Left forelimb (tissue), 1 donor: ENCODE data around the gene HFM1.
A peak's percentile ranks its signal among the peaks of the same experiment; 100 is the strongest.
"Not testable (repeated sequence)": the region's sequence is repeated elsewhere in the genome, so short reads cannot be mapped to it uniquely, and the experiment has no call there.

Experiments
- DNase-seq: peaks from one replicate; pipeline ENCODE4 v3.0.0-alpha.2; 2018; ENCODE audit warnings: low spot score

HFM1 gene, protein sequence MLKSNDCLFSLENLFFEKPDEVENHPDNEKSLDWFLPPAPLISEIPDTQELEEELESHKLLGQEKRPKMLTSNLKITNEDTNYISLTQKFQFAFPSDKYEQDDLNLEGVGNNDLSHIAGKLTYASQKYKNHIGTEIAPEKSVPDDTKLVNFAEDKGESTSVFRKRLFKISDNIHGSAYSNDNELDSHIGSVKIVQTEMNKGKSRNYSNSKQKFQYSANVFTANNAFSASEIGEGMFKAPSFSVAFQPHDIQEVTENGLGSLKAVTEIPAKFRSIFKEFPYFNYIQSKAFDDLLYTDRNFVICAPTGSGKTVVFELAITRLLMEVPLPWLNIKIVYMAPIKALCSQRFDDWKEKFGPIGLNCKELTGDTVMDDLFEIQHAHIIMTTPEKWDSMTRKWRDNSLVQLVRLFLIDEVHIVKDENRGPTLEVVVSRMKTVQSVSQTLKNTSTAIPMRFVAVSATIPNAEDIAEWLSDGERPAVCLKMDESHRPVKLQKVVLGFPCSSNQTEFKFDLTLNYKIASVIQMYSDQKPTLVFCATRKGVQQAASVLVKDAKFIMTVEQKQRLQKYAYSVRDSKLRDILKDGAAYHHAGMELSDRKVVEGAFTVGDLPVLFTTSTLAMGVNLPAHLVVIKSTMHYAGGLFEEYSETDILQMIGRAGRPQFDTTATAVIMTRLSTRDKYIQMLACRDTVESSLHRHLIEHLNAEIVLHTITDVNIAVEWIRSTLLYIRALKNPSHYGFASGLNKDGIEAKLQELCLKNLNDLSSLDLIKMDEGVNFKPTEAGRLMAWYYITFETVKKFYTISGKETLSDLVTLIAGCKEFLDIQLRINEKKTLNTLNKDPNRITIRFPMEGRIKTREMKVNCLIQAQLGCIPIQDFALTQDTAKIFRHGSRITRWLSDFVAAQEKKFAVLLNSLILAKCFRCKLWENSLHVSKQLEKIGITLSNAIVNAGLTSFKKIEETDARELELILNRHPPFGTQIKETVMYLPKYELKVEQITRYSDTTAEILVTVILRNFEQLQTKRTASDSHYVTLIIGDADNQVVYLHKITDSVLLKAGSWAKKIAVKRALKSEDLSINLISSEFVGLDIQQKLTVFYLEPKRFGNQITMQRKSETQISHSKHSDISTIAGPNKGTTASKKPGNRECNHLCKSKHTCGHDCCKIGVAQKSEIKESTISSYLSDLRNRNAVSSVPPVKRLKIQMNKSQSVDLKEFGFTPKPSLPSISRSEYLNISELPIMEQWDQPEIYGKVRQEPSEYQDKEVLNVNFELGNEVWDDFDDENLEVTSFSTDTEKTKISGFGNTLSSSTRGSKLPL (N-terminal part only)

DNA sequence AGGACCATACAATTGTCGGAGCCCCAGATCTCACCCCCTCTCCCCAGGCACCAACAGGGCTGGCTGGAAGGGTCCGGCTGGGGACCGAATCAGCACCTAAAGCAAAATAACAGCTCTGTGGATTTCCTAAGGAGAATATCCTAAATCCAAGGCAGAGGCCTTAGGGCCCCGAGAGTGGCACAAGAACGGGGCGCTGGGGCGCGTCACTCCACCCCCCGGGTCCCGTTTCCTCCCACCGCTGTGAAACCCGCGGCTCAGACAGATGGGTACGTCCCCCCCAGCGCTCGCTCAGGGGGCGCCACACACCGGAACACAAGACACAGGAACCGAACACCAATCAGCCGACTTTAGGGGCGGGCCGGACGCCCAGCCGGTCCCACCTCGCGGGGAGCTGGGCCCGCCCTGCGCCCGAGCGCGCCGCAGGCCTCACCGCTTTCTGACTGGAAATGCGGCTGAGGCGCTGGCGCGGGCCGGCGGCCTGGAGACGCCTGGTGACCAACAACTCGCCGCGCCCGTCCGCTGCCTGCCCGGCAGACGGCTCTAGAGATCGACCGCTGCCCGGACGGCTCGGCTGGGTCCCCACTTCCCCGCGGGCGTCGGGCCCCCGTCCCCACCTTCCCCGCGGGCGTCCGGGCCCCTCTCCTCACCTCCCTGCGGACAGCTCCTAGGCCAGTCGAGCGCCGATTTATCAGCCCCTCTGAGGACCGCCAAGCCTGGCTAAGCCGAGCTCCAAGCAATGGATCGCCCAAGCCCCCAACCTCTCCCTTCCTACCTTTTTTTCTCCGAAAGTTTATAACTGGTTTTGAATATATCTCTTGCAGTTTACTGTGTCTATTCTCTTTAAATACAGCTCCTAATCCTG is at the start of gene HFM1:
Gene HFM1, minus strand, starts transcription at position 687 of the 862 bp plus-strand sequence. CDS start 3,755 bp downstream, outside the sequence.
- DNase-seq, result peak; percentile 89

DNA sequence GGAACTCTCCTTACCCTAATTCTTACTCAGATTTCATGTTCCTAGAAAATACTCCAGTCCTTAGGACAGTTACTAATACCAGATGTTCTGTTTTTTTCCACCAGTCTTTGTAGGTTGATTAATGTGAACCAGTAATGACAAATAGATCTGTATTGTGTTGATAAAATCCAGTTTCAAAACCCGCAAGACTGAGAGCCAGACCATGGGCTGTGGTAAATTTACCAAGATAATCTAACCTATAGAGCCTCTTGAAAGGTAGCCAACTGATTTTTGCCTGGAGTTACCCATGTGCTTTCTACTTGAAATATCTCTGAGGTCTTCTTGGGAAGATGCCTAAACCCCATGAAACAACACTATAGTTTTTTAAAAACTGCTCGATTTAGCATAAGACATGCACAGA is 49.5 kb upstream of the HFM1 start:
- DNase-seq, result no peak

DNA sequence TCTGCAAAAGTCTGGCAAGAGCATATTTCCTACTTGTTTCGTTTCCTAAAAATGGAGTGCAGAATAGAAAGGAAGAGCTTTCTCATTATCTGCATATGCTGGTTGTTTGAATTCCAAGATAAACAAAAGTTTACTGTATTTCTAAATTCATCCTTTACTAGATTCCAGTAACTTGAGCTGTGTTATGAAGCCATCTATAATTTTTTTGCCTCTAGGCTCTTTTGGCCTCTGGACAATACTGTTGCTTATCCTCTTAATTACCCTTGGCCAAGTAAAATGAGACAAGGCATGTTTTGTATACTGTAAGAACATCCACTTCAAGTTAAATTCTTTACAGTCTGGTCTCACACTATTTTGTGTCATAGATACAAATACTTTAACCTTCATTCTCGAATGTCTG is 45.6 kb upstream of the HFM1 start:
- no peak for DNase-seq

DNA sequence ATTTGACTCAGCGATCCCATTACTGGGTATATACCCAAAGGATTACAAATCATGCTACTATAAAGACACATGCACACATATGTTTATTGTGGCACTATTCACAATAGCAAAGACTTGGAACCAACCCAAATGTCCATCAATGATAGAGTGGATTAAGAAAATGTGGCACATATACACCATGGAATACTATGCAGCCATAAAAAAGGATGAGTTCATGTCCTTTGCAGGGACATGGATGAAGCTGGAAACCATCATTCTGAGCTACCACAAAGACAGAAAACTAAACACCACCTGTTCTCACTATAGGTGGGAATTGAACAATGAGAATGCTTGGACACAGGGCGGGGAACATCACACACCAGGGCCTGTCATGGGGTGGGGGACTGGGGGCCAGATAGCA is 43.1 kb upstream of the HFM1 start:
- not testable (repeated sequence) for DNase-seq

DNA sequence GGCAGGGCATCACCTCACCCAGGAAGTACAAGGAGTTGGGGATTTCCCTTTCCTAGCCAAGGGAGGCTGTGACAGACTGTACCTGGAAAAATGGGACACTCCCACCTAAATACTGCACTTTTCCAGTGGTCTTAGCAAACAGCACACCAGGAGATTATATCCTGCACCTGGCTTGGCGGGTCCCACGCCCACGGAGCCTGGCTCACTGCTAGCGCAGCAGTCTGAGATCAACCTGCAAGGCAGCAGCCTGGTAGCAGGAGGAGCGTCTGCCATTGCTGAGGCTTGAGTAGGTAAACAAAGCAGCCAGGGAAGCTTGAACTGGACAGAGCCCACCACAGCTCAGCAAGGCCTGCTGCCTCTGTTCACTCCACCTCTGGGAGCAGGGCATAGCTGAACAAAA is 37.3 kb upstream of the HFM1 start:
- DNase-seq, result not testable (repeated sequence)

DNA sequence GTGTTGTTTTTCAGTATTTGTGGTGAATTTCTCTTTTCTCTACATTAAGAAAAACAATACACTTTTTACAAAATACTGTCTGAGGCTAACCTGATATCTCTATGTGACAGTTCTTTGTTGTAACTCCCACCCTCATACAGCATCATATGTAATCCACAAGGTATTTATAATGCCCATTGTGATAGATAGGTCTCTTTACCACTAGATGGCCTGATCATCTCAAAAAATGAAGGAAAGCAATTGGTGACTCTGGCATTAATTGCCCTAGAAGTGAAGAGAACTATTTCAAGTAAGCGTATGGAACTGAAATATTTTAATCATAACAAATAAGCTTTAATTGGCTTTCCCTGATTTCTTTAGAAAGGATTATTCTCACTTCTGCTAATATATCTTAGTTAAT is 36.2 kb upstream of the HFM1 start:
- no peak for DNase-seq

DNA sequence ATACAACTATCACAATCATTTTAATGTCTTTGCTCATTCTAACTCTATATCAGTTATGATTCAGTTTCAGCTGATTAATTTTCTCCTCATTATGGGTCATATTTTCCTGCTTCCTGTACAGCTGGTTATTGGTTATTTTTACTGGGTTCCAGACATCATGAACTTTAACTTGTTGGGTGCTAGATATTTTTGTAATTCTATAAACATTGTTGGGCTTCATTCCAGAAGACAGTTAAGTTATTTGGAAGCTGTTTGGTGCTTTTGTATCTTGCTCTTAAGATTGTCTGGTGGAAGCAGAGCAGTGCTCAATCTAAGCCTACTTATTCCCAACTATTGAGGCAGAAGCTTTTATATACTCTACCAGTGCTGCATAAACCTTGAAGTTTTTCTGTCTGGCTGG is 34.4 kb upstream of the HFM1 start:
- DNase-seq, result no peak

DNA sequence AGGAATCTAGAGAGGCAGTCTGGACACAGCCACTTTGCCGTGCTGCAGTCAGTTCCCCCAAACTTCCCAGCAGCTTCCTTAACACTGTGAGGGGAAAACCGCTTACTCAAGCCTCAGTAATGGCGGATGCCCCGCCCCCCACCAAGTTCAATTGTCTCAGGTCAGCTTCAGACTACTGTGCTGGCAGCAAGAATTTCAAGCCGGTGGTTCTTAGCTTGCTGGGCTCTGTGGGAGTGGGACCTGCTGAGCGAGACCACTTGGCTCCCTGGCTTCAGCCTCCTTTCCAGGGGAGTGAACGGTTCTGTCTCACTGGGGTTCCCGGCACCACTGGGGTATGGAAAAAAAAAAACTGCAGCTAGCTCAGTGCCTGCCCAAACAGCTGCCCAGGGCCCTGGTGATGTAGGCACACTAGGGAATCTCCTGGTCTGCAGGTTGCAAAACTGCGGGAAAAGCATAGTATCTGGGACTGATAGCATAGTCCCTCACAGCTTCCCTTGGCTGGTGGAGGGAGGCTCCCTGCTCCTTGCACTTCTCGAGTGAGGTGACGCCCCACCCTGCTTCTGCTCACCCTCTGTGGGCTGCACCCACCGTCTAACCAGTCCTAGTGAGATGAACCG is 23.7 kb upstream of the HFM1 start:
- no peak for DNase-seq

DNA sequence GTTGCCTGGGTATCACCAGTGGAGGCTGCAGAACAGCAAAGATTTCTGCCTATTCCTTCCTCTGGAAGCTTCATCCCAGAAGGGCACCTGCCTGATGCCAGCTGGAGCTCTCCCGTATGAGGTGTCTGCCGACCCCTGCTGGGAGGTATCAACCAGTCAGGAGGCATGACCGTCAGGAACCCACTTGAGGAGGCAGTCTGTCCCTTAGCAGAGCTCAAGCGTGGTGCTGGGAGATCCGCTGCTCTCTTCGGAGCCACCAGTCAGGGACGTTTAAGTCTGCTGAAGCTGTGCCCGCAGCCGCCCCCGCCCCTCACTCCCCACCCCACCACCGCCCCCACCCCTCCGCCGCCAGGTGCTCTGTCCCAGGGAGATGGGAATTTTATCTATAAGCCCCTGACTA is 23.1 kb upstream of the HFM1 start:
- DNase-seq, result no peak

DNA sequence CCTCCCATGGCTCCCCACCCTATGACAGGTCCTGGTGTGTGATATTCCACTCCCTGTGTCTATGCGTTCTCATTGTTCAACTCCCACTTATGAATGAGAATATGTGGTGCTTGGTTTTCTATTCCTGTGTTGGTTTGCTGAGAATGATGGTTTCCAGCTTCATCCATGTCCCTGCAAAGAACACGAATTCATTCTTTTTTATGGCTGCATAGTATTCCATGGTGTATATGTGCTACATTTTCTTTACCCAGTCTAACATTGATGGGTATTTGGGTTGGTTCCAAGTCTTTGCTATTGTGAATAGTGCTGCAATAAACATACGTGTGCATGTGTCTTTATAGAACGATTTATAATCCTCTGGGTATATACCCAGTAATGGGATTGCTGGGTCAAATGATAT is 17.9 kb upstream of the HFM1 start:
- not testable (repeated sequence) for DNase-seq

DNA sequence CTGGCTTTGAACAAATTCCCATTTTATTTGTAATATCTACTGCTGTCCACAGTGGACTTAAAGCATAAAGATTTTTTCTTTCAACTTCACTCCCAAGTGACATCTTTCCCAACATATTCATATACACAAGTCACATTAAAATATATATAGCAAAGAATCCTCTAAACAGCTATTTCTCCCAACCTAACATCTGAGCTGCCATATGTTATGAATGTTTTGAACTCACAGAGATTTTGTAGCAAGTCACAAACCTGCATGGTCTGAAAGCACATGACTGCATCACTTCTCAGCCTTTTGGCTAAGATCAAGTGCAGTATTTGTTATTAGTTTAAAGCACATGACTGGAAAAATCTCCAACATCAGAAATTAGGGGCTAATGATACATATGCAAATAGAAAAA is 7.7 kb upstream of the HFM1 start:
- DNase-seq, result no peak

DNA sequence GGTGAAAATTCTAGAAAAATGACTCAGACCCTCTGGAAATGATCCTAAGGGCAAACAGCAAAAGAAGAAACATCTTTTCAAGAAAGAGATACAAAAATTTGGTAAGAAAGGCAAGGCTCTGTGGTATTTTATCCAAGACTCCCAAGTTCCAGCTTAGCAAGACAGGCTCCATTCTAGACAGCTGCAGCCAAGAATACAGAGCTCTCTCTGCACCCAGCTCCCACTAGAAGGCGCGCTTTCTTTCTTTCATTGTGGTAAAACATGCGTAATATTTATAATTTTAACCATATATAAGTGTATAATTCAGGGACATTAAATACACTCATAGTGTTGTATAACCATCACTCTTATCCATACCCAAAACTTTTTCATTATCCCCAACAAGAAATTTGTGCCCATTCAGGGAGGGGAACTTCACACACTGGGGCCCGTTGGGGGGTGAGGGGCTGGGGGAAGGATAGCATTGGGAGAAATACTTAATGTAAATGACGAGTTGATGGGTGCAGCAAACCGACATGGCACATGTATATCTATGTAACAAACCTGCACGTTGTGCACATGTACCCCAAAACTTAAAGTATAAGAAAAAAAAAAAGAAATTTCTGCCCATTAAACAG is 2.2 kb upstream of the HFM1 start:
- no peak for DNase-seq

DNA sequence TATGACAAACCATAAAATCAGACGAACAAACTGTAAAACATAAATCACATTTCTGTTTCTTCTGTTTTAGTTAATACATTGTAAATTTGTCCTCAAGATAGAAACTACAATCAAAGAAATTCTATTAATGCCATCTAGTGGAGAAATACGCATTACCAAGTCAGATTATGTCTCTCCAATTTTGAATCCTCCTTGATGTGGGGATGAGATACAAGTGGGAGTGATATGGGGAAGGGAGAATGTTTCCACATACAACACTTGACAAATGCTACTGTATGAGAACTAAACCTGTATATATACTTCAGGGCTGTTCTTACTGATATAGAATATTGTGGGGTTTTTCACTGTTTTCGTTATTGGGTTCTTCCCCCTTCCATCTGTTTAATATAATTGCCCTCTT is 2.6 kb downstream of the HFM1 start:
- DNase-seq, result no peak

DNA sequence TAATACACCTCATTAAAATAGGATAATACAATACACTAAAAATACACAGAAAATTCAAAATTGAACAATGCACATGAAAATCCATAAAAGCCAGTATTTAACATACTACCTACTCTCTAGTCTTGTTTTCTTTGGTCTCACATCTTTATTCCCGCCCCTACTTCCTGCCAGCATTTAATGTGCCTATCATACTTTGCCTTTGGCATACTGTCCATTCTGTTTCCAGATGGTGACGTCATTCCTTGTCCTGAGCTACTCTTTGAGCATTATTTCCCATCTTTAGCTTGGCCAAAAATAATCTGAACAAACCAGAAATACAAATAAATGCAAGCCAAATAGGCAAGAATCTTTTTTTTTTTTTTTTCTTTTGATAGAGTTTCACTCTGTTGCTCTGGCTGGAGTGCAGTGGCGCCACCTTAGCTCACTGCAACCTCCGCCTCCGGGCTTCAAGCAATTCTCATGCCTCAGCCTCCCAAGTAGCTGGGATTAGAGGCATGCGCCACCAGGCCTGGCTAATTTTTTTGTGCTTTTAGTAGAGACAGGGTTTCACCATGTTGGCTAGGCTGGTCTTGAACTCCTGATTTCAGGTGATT is 4.4 kb downstream of the HFM1 start:
- DNase-seq, result no peak

DNA sequence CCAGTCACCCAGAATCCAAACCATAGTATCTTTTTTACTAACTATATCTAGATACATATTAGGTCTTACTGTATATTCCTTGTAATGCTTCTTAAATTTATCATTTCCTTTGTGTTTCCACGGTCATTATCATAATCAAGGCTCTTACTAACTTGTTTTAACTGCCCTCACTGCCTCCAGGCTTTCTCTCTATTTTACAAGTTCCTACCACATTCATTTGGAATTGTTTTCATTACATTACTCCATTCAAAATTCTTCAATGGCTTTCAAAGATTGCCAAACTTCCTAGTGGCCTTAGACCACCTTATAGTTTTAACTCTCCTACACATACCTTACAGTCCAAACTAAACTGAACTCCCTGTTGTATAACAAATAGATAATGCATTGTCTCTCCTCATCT is 6.3 kb downstream of the HFM1 start:
- no peak for DNase-seq

DNA sequence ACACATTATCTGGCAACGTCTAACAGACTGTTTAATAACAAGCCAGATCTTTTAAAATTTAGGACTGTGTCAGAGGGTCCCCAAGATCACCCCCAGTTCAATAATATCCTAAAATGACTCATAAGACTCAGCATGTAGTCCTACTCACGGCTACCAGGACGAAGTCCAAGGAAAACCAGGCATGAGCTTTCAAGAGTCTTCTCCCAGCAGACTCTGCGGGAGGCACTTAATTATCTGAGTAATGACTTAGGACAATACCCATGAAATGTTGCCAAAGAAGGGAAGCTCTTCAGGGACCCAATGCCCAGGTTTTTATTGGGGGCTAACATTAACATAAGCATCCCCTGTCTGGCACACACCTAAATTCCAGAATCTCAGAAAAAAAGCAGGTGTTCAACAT is 7.0 kb downstream of the HFM1 start:
- DNase-seq, result no peak

DNA sequence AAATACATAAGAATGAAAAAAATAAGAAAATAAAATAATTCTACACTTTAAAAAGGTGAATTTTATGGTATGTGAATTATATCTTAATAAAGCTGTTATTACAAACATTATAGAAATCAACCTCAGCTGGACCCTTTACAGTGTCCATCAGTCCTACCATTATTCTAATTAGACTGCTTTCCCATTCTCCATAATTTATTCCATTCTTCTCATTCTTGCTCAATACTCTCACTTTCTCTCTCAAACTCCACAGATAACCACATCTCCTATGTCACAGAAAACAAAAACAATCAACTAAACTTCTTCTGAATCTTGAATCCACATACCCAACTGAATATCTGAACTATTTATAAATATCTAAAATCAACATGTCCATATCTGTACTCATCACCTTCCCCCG is 11.6 kb downstream of the HFM1 start:
- DNase-seq, result no peak

DNA sequence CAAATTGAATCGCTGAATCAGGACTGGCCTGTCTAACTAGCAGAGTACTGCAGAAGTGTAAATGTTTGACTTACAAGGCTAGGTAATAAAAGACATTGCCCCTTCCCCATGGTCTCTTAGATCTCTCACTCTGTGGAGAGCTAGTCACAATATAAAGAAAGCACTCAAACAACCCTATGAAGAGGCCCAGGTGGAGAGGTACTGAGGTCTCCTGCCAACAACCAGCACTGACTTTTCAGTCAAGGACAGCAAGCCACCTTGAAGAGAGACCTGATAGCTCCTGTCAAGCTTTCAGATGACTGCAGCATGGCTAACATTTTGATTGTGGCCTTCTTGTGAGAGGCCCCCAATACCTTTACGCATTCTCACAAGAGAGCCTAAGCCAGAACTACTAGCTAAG is 18.5 kb downstream of the HFM1 start:
- DNase-seq, result no peak

DNA sequence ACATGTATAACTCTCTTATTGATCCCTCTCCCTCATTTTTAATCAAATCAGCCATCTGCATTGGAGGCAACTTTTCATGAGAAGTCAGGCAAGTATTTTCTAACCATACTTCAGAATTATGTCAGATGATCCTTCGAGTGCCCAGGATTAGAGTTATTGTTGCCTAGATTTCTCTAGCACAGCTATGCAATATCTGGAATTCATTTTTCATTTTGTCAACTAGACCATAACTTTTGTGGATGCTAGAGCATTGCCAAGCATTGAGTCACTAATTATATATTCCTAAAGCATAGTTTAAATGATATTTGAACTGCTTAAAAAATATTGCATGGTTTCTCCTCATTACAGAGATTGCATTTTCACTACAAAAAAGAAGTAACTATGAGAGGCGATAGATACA is 21.2 kb downstream of the HFM1 start:
- DNase-seq, result no peak

DNA sequence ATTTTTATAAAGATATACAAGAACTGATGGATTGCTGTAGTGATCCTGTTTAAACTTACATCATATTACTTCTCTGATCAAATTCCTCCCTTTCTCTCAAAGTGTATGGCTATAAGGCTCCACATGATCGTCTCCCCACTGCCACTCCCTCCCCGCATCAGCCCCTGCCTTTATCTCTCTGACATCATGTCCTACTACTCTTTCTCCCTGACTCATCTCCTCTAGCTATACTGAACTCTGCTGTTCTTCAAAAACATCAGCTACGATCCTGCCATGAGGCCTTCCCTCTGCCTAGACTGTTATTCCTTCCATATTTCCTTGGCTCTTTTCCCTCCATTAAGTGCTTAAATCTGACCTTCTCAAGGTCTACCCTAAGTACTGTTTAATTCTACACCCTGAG is 22.8 kb downstream of the HFM1 start:
- no peak for DNase-seq
